Keratinocyte (primary cell): Measurements from ENCODE around the gene KRTAP4-2. TPM values are rescaled to one million over a fixed set of nuclear protein-coding genes. Genes with fewer than 3 reads are reported as not detected.
"Not testable (repeated sequence)": the region's sequence is repeated elsewhere in the genome, so short reads cannot be mapped to it uniquely, and the experiment has no call there.

ENCODE experiments used
- DNase-seq: peaks from one replicate; pipeline ENCODE4 v3.0.0-alpha.2; 2011; ENCODE audit warnings: low read depth, missing footprints, low spot score
- FAIRE-seq: peaks from 2 replicates; lab custom pipeline; 2011; peaks lifted over from hg19 to GRCh38; lab: Jason Lieb, UNC
- H2AFZ ChIP-seq: 2 replicates; pipeline ENCODE4 v1.6.0; 2012; ENCODE audit warnings: low read length, control low read depth, inconsistent platforms; ENCODE audit not compliant: control insufficient read depth
- H3K27ac ChIP-seq: 2 replicates; pipeline ENCODE4 v1.5.1; 2011; ENCODE audit warnings: low read length; ENCODE audit not compliant: control insufficient read depth, insufficient read depth
- H3K27me3 ChIP-seq: 3 replicates; pipeline ENCODE4 v1.6.0; 2011; ENCODE audit warnings: low read length; ENCODE audit not compliant: control insufficient read depth, insufficient read depth; ENCODE audit errors: extremely low read depth
- H3K36me3 ChIP-seq, 2 experiments: 2 replicates in 1 of 2; 3 replicates in 1 of 2; pipeline ENCODE4 v1.5.1; 2011; ENCODE audit warnings: low read length in 2 of 2, mild to moderate bottlenecking in 1 of 2; ENCODE audit not compliant: control insufficient read depth in 2 of 2, insufficient read depth in 2 of 2; ENCODE audit errors: extremely low read depth in 1 of 2
- H3K4me1 ChIP-seq: 3 replicates; pipeline ENCODE4 v1.5.1; 2011; ENCODE audit warnings: low read length; ENCODE audit not compliant: control insufficient read depth, insufficient read depth; ENCODE audit errors: extremely low read depth
- H3K4me2 ChIP-seq: 3 replicates; pipeline ENCODE4 v1.6.0; 2011; ENCODE audit warnings: low read depth, low read length; ENCODE audit not compliant: control insufficient read depth, insufficient read depth; ENCODE audit errors: extremely low read depth
- H3K4me3 ChIP-seq, 3 experiments: fragments of 200-600 bp in 1 of 3; sonication (generic) in 1 of 3; 2 replicates in 2 of 3; 3 replicates in 1 of 3; pipeline ENCODE4 v1.5.1; 2011 to 2016; ENCODE audit warnings: low read length in 3 of 3, mild to moderate bottlenecking in 3 of 3, control low read depth in 2 of 3, inconsistent platforms in 1 of 3, low read depth in 1 of 3, mixed read lengths in 1 of 3, mixed run types in 1 of 3, moderate library complexity in 1 of 3; ENCODE audit not compliant: control insufficient read depth in 2 of 3, insufficient read depth in 2 of 3; ENCODE audit errors: extremely low read depth in 1 of 3
- H3K79me2 ChIP-seq: 2 replicates; pipeline ENCODE4 v1.6.0; 2012; ENCODE audit warnings: low read length; ENCODE audit not compliant: control insufficient read depth, insufficient read depth
- H3K9ac ChIP-seq: 3 replicates; pipeline ENCODE4 v1.6.0; 2011; ENCODE audit warnings: low read length; ENCODE audit not compliant: control insufficient read depth, insufficient read depth; ENCODE audit errors: extremely low read depth
- H3K9me1 ChIP-seq: 3 replicates; pipeline ENCODE4 v1.6.0; 2011; ENCODE audit warnings: low read length; ENCODE audit not compliant: control insufficient read depth, insufficient read depth; ENCODE audit errors: extremely low read depth
- H3K9me3 ChIP-seq: 2 replicates; pipeline ENCODE4 v1.5.1; 2012; ENCODE audit warnings: low read depth, low read length; ENCODE audit not compliant: control insufficient read depth
- H4K20me1 ChIP-seq: 3 replicates; pipeline ENCODE4 v1.6.0; 2011; ENCODE audit warnings: low read length; ENCODE audit not compliant: control insufficient read depth, insufficient read depth; ENCODE audit errors: extremely low read depth
- CTCF ChIP-seq, 3 experiments: IDR thresholded peaks in 1 of 3; conservative IDR thresholded peaks in 1 of 3; optimal IDR thresholded peaks in 1 of 3; 2 replicates in 2 of 3; 3 replicates in 1 of 3; pipeline versions ENCODE3 to v1.5.1; 2011; ENCODE audit warnings: low read length in 3 of 3, mild to moderate bottlenecking in 3 of 3, moderate library complexity in 2 of 3, control low read depth in 1 of 3, inconsistent platforms in 1 of 3; ENCODE audit not compliant: insufficient read depth in 2 of 3; ENCODE audit errors: extremely low read depth in 1 of 3
- EZH2 ChIP-seq: IDR thresholded peaks from one replicate; pipeline ENCODE4 v1.6.1; 2012; ENCODE audit warnings: inconsistent platforms, mild to moderate bottlenecking, low read length, moderate library complexity
- dilution Hi-C: fragments of 300-500 bp; cut with MboI; formaldehyde crosslinking; loops from one replicate; pipeline ENCODE4 v1.7.0; 2020; ENCODE audit warnings: low sequenced_read_pairs; ENCODE audit not compliant: extremely low pct_ligation_motif_present
- polyA plus RNA-seq, 5 experiments: library from polyadenylated mRNA; depleted of rRNA in 3 of 5; stranded (reverse) in 3 of 5; stranded (forward) in 1 of 5; unstranded in 1 of 5; fragments of >200 nt; gene quantifications; 1 replicate in 1 of 5; 2 replicates in 3 of 5; 3 replicates in 1 of 5; pipeline versions ENCODE4 v1.2.1 to v1.2.3, GENCODE V29; 2011 to 2012; ENCODE audit warnings: missing spikeins in 2 of 5, low read depth in 1 of 5, low replicate concordance in 1 of 5

Gene KRTAP4-2
- polyA plus RNA-seq, 1 donor (not counting 4 experiments of a cell fraction or from before 2014, with no cell fraction given) = not detected

- H4K20me1 ChIP-seq = no peaks in the 10 kb centered on the region
- no peaks in the 10 kb centered on the region for H3K27me3 ChIP-seq
- H3K36me3 ChIP-seq = no peaks in the 10 kb centered on the region
- no peak within 1 kb of the TSS for H3K4me2 ChIP-seq
- H3K9ac ChIP-seq = no peak within 1 kb of the TSS
- H3K27ac ChIP-seq = no peak within 1 kb of the TSS
- H3K4me1 ChIP-seq = no peaks in the 10 kb centered on the region
- no peaks in the 10 kb centered on the region for H3K9me3 ChIP-seq
- dilution Hi-C loops = no loop called here
- no peak for DNase-seq
- no peak for TF ChIP-seq CTCF (optimal IDR thresholded peaks at IDR 0.05 in 1 of 3, IDR thresholded peaks at IDR 0.05 in 1 of 3, conservative IDR thresholded peaks at IDR 0.05 in 1 of 3; ENCODE audit: extremely low read depth in 1 of 3, insufficient read depth in 2 of 3, low read length in 3 of 3)
- no peak for TF ChIP-seq EZH2
- no peak within 1 kb of the TSS for H3K4me3 ChIP-seq
- H3K9me1 ChIP-seq = no peaks in the 10 kb centered on the region
- H2AFZ ChIP-seq = no peak within 1 kb of the TSS
- FAIRE-seq = no peak
- H3K79me2 ChIP-seq = no peaks in the 10 kb centered on the region
Measured at GRCh38 chr17:41160648-41161047, 17.4 kb downstream of the KRTAP4-2 start, which contains the start of gene KRTAP4-4. Gene KRTAP4-4 (minus strand): TSS chr17:41160748. CDS start chr17:41160691, 57 bp downstream.

DNA sequence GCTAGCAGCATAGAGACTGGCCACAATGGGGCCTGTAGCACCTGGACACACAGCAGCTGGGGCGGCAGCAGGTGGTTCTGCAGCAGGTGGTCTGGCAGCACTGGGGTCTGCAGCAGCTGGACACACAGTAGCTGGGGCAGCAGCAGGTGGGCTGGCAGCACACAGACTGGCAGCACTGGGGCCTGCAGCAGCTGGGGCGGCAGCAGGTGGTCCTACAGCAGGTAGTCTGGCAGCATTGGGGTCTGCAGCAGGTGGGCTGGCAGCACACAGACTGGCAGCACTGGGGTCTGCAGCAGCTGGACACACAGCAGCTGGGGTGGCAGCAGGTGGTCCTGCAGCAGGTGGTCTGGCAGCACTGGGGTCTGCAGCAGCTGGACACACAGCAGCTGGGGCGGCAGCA, 17.8 kb downstream of the KRTAP4-2 start:
- H3K4me3 ChIP-seq, H3K79me2 ChIP-seq, DNase-seq, H3K27me3 ChIP-seq, dilution Hi-C loops, H3K27ac ChIP-seq, H2AFZ ChIP-seq, H3K9me1 ChIP-seq, H3K9ac ChIP-seq, FAIRE-seq, H3K4me1 ChIP-seq, H3K36me3 ChIP-seq, H3K9me3 ChIP-seq, H3K4me2 ChIP-seq, H4K20me1 ChIP-seq: not testable (repeated sequence)

- H4K20me1 ChIP-seq = no peaks in the 10 kb centered on the region
- dilution Hi-C loops = no loop called here
- H3K4me1 ChIP-seq = no peaks in the 10 kb centered on the region
- H3K9ac ChIP-seq = no peak overlapping the region
- FAIRE-seq (no peak), DNase-seq (no peak)
- H3K9me3 ChIP-seq = no peaks in the 10 kb centered on the region
- no peak overlapping the region for H3K4me2 ChIP-seq
- no peaks in the 10 kb centered on the region for H3K36me3 ChIP-seq
- H3K9me1 ChIP-seq = no peaks in the 10 kb centered on the region
- no peaks in the 10 kb centered on the region for H3K27me3 ChIP-seq
- H2AFZ ChIP-seq = no peak overlapping the region
- TF ChIP-seq EZH2 = no peak
- TF ChIP-seq CTCF (optimal IDR thresholded peaks at IDR 0.05 in 1 of 3, IDR thresholded peaks at IDR 0.05 in 1 of 3, conservative IDR thresholded peaks at IDR 0.05 in 1 of 3; ENCODE audit: extremely low read depth in 1 of 3, insufficient read depth in 2 of 3, low read length in 3 of 3) = no peak
- H3K4me3 ChIP-seq = no peak overlapping the region
- H3K27ac ChIP-seq = no peak overlapping the region
- H3K79me2 ChIP-seq = no peaks in the 10 kb centered on the region
Measured at GRCh38 chr17:41153856-41154255, 24.2 kb downstream of the KRTAP4-2 start.
